Measurements from ENCODE around the gene ANAPC1.
A peak's percentile ranks its signal among the peaks of the same experiment; 100 is the strongest.
"Not testable (repeated sequence)": the region's sequence is repeated elsewhere in the genome, so short reads cannot be mapped to it uniquely, and the experiment has no call there.

The ANAPC1 gene

DNA sequence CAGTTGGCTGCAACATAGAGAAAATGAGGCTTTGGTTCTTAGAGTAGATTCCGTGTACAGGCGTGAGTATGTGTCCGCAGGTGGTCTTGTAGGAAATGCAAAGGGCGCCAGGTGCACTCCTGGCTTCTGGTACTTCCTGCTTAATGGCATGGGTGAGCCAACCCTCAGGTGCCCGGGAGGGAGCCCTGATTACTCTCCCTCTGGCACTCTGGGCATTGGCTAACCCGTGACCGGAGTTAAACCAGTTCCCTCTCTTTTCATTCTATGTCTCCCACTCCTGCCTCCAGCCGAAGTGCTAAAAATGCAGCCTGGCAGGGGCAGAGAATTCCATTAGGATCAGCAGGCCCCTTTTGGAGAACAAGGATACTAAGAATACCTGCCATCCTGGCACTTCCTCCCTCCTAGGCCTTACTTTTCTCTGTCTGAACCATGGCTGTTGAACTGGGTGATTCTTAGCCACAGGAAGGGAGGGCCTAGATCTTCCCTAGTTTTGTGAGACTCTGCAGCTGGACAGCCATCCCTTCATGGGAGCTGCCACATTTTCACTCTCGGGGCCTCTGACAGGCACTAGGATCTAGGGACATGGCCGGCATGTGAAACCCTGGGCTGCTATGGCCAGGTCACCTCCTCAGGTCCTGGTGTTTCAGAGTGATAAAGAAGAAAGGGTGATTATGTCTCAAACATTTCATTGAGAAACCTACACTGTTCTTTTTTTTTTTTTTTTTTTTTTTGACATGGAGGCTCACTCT, 20.9 kb upstream of the ANAPC1 start:
- no peak for DNase-seq

DNA sequence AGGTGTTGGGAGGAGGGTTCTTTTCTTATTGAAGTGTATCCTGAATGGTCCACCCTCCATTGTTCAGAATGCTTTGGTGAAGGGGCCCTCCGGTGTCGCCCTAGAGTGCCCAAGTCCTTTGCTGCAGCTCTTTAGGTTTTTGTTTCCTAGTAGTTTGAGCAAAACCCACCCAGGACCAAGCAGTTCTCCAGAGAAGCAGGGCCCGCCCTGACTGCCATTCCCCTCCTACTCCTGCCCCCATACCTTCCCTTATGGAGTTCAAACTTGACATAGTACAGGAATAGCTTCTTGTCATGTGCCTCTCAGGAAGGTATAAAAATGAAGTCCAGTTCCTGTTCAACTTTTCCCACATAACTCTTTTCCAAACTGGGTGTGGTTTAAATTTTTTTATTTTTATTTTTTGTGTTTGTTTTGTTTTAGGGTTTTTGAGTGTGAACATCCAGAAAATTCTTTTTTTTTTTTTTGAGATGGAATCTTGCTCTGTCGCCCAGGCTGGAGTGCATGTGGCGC, 20.0 kb upstream of the ANAPC1 start:
- DNase-seq = no peak

DNA sequence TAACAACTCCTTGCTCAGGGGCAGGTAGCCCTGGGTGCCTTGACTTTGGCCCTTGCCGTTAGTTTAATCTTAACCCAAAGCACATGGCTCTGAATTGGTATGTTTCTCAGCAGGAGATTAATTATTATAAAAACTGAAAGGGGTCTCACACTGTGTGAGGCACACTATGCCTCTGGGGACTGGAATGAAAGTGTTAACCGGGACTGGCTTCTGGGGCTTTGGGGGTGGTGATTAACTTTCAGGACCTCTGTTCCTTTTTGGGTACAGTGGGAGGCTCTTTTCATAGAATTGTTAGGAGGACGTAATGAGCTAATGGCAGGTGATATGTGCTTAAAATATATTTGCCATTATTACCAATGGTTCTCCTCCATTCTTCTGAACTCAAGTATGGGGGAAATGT, 19.5 kb upstream of the ANAPC1 start:
- no peak for DNase-seq

DNA sequence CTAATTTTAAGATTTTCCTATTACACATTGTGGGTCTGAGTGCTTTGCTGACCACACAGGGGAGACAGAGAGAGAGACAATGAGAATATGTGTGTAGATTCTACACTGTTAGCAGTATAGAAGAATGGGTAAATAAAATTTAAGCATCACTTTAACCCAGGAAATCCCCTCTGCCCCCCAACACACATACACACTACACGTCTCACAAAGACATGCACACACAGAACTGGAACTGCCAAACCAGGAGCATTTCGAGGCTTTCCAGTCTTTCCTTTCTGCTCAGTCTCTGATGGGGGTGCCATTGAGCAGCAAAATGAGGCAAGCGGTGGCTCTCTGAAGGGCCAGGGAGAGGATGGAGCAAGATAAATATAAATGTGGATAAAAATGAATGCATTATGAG, 16.9 kb upstream of the ANAPC1 start:
- DNase-seq = no peak

DNA sequence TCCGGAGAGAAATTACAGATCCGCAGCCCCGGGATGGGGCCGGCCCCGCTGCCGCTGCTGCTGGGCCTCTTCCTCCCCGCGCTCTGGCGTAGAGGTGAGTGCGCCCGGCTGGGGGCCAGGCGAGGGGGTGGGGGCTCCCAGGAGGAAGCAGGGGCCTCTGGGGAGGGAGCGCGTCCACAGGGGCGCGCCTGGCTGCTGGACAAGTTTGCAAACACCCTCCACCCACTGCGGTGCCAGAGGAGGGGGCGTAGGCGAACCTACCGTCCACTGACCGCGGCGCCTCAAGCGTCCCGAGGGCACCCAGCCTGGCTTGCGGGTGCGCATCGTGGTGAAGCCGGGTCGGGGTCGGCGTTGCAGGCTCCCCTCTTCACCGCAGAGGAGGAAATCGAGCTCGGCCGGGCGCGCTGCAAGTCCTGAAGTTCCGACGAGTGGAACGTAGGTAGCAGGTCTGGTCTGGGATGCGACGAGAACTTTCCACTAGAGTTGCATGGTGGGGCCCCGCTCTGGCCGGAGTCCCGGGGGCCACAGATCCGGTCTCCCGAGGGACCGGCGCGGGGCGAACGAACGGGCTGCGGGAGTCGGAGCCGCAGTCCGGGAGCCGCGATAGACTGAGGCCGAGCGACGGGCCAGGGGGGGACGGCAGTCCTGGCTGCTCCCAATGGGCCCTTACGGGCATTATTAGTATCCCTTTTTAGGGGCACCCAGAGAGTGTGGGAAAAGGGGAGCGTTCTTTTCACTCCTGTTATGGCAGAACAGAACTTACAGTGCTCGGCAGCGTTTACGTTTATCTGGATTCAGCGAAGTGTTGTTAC, 14.9 kb upstream of the ANAPC1 start:
- DNase-seq = no peak

DNA sequence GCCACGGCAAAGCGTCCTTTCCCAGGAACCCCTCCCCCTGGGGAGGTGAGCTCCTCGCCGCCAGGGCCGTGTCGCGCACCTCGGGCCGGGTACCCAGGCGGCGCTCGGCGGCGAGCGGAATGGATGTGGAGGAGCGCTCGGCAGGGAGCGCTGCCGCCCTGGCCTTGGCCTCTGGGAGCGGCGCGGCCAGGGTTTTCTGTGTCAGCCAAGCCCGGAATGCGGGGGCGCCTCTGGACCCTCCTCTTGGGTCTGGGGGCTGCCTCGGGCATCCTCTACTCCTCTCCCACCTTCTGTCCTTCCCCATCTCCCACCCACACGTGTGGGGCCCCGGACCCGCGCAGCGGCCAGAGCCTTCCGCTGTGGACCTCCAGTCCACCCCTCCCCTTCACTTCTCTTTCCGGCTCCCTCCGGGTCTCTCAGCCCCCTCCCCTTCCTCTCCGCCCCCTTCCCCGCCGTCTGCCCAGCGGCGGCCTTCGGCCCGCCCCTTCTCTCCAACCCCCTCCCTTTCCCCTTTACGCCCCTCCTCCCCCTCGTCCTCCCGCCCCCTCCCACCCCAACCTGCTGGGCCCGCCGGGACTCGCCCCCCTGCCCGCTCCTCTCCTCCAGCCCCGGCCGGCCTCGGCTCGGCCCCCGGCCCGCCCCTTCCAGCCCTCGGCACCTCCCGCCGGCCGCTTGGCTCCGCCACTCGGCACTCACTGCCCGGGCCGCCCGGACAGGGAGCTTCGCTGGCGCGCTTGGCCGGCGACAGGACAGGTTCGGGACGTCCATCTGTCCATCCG, 14.1 kb upstream of the ANAPC1 start, which contains the start of gene MERTK:
TSS of gene MERTK (plus strand) at position 684 of the 779 bp plus-strand sequence. CDS start 129 bp downstream, outside the sequence.
- DNase-seq = peak; percentile 50

DNA sequence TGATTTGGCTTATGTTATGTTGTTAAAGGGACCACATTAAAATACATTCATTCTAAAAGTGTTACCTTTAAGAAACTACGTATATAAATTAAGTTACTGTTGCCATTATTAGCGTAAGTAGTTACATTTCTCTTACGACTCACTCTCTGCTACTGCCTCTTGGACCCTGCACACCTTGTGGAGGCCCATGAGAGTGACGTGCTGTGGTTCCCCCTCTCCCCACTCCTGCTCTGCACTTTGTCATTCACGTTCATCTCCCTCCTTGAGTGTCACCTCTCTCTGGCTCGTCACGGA, 13.6 kb upstream of the ANAPC1 start:
- DNase-seq = no peak

DNA sequence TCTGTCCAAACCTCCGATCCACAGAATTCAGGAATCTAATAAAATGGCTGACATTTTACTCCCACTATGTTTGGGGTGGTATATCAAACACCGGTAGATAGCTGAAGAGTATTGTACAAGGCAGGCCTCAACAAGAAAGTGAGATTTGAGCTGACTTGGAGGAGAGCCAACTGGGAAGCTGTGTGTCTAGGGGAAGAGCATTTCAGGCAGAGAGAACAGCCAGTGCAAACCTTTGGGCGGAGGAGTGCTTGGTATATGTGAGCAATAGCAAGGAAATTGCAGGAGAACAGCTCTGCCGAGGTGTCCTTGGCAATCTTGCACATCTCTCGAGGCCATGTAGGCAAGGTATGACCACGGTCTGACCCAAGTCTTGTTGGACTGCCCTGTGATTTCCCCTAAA, 12.6 kb upstream of the ANAPC1 start:
- DNase-seq = no peak

DNA sequence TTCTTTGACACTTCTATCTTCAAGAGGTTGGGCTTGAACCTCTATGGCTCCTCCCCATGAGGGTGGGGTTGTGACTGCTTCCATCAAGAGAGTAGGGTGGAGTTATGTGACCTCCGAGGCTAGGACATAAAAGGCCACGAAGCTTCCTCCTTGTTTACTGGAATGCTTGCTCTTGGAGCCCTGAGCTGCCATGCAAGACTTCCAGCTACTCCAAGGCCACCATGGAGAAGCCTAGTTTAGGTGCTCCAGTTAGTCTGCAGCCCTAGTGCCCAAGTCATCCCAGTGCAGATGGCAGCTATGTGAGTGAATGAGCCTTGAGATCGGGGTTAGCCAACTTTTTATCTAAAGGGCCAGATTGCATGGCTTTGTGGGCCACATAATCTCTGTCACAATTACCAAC, 12.0 kb upstream of the ANAPC1 start:
- no peak for DNase-seq

DNA sequence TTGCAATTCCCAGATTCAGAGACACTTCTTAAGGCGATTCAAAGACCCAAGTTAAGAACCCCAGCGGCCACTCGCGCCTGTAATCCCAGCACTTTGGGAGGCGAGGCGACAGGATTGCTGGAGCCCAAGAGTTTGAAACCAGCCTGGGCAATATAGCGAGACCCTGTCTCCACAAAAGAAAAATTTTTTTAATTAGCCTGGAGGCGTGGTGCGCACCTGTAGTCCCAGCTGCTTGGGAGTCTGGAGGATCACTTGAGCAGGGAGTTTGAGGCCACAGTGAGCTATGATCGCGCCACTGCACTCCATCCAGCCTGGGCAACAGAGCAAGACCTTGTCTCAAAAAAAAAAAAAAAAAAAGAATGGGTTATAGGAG, 585 bp upstream of the ANAPC1 start:
- DNase-seq = no peak

DNA sequence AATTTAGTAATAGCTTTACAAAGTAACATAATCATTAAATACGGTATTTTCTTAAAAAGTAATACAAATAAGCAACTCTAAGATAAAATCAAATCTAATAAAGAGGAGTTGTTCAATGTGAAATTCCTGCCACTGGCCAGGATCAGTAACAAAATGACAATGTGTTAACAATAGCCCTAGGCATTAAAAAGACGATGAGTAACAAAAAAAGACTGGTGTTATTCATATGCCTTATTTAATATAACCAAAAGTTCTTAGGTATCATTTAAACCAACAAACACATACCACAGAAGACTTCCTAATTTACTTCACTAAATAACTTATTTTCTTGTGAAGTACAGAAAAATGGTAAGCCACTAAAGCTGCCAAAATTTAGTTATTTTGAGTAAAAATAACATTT, 11.2 kb downstream of the ANAPC1 start:
- DNase-seq = not testable (repeated sequence)

DNA sequence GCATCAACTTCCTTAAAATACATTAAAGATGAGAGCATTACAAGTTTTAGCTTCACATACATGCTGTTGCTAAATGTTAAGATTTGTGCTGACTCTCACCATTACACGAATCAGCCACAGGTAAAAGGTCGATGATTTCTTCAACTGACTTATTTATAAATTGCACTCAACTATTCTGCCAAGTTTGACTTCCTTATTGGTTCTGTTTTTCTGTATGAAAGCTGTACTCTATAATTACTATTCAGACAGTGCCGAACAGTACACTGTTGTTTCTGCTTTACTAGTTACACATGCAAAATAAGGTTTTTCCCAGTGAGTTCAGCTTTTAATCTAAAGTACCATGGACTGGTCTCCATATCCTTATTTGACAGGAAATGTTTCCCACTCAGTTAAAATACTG, 18.9 kb downstream of the ANAPC1 start:
- DNase-seq = not testable (repeated sequence)

DNA sequence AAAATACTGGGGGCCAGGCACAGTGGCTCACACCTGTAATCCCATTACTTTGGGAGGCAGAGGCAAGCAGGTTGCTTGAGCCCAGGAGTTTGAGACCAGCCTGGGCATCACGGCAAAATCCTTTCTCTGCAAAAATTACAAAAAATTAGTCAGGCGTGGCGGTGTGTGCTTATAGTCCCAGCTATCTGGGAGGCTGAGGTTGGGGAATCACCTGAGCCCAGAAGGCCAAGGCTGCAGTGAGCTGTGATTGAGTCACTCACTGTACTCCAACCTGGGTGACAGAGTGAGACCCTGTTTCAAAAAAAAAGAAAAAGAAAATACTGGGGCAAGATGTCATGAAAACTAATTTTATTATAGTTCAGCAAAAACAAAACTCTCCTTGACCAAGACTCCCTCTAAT, 24.0 kb downstream of the ANAPC1 start:
- not testable (repeated sequence) for DNase-seq

DNA sequence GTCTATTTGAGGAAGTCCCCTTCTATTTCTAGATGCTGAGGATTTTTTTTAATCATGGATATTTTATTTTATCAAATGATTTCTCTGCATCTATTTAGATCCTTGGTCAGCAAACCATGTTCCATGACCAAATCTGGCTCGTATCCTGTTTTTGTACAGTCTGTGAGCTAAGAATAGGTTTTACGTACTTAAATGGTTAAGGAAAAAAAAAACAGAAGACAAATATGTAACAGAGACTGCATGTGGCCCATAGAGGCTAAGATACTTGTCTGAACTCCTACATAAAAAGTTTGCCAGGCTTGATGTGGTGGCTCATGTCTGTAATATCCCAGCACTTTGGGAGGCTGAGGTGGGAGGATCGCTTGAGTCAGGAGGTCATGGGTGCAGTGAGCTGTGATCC, 31.4 kb downstream of the ANAPC1 start:
- not testable (repeated sequence) for DNase-seq

DNA sequence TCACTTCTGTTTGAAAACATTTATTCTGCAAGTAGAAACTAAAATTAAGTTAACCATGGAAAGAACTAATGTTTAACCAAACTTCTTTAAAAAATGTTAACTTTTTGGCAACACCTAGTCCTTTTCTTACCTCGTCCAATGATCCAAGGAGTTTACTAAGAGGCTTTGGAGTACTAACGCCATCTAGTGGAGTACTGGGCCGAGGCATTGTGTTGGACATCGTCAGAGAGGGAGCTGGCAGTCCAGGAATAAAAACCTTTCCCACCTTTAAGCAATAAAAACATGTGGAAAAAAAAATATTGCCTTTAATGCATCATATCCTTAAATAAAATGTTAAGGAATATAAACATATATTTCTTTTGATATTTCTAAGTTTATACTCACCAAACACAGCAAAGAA, 33.3 kb downstream of the ANAPC1 start:
- not testable (repeated sequence) for DNase-seq

DNA sequence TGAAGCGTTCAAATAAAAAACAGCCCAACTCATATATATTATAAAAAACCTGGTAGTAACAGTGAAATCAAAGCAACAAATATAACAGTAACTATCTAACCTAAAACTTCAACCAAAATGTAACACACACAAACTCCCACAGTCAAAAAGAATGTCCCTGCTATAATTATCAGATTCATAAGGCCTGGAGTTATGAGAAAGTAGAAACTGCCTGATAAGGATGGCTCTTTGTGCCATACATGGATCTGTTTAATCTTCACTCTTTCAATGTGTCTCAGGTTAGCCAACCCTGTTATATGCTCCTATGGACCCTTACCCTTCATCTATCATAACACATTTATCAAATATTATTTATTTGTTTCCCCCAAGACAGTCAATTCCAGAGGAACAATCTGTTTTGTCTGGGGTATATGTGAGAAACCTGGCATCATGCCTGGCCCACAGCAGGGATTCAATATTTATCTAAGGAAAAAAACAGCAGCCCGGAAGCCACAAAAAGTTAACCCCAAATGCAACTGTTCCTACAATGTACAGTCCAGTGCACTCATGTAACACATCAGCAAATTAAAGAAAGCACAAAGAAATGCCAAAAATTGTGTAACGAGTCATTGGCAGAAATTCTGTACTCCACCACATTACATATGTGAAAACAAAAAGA, 44.2 kb downstream of the ANAPC1 start:
- DNase-seq = not testable (repeated sequence)

DNA sequence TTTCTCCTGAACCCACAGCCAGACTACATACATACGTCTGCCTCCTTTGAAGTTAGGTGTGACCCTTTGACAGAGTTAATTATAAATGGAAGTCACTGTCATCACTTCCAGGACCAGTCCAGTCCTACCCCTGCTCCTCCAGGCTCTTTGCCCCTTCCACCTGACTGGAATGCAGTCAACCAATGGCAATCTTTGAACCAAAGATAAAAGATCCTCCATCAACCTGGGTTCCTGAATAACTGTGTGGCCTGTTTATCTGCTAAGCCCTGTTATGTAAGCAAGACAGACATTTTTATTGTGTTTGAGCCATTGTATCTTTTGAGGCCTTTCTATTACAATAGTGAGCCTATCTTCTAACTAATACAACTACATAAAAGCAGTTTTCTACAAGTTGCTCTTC, 45.0 kb downstream of the ANAPC1 start:
- DNase-seq = not testable (repeated sequence)

DNA sequence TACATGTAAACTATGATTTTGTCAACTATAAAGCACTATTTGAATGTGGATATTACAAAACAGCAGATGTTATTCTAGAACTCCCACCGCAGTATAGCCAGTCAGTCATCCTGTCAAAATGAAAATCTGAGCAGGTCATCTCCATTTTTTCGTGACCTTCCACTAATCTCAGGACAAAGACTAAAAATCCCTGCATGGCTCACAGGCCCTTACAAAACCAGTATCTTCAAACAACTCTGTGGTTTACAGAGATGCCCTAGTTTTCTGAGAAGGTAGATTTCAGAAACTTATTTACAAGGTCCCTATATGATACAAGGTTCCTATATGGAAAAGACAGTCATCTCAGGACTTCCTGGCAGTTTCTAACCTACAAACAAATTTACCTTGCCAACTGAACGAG, 49.8 kb downstream of the ANAPC1 start:
- not testable (repeated sequence) for DNase-seq

DNA sequence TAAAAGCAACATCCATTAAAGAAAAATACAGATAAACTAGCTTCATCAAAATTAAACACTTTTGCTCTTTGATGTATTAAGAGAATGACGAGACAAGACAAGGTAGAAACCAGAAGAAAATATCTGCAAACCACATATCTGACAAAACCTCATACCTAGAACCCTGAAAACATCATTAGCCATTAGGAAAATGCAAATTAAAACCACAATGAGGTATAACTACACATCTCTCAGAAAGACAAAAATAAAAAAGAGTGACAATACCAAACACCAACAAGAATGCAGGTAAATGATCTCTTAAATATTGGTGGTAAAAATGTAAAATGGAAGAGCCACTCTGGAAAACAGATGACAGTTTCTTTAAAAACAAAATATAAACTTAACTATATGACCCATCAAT, 53.5 kb downstream of the ANAPC1 start:
- not testable (repeated sequence) for DNase-seq

DNA sequence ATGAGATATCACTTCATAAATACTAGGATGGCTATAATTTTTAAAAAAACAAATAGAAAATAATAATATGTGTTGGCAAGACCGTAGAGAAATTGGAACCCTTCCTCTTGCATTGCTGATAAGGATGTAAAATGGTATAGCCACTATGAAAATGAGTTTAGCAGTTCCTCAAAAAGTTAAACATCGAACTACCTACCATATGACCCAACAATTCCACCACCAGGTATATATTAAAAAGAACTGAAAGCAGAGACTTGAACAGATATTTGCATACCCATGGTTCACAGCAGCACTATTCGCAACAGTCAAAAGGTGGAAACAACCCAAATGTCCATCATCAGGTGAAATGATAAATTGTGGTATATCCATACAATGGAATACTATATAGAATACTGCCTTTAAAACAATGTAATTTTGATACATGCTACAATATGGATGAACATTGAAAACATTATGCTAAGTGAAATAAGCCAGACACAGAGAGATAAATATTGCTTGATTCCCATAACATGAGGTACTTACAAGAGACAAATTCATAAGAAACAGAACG, 55.7 kb downstream of the ANAPC1 start:
- DNase-seq = not testable (repeated sequence)

DNA sequence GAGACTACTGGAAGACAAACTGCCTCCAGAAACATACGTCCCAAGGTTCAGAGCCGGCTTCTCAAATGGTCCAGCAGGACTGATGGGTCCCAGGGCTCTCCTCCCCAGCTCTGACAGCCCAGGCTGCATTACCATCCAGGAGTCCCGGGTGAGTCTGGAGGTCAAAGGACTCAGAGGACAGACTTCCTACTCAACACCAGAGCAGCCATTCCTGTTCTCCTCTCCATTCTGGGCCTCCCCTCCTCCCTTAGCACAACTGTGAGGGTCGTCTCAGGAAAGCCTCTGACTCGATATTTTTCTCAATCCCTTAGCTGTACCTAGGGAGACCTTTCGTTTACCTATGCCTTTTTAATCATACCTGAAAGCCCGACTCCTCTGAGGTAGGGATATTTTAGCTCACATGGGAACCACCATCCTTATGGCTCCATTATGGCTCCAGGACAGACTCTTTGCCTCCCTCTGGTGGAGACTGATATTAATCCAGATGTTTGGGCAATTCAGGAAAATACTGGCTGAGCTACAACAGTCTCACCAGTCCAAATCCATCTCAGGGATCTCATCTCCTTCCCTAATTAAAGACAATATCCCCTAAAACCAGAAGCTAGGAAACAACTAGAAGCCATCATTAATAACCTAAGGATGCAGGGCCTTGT, 70.9 kb downstream of the ANAPC1 start:
- DNase-seq = not testable (repeated sequence)

DNA sequence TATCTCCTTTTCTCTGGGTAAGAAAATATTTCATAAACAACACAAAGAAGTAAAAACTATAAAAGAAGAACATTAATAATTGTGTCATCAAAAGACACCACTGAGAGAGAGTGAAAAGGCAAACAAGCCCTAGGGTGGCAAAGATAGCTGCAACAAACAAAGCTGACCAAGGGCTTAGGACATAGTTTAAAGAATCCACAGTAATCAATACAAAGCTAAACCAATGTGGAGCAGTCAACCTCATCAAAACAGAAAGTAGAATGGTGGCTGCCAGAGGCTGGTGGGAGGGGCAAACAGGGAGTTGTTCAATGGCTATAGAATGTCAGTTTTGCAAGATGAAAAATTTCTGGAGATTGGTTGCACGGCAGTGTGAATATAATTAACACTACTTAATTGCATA, 93.4 kb downstream of the ANAPC1 start:
- not testable (repeated sequence) for DNase-seq
